DMS114 treated with DMSO at 0.1 percent for 48 hours (cell line): ENCODE data around the gene THSD8.

Experiments used
- DNase-seq: peaks from one replicate; lab custom pipeline; 2025; ENCODE audit not compliant: unreplicated experiment; lab: John Stamatoyannopoulos, UW

THSD8 gene

GRCh38 chr19:12779162-12779993 lies 22.5 kb upstream of the THSD8 start:
- no peak for DNase-seq

GRCh38 chr19:12782174-12782423 lies 19.8 kb upstream of the THSD8 start:
- DNase-seq = no peak

- no peak for DNase-seq
These were observed 19.2 kb upstream of the THSD8 start for GRCh38 chr19:12782424-12783290.

- no peak for DNase-seq
These were observed 18.5 kb upstream of the THSD8 start for GRCh38 chr19:12783291-12783848.

- DNase-seq = no peak
These were observed 17.9 kb upstream of the THSD8 start for GRCh38 chr19:12783849-12784393.

- no peak for DNase-seq
These were observed 17.4 kb upstream of the THSD8 start for GRCh38 chr19:12784394-12784870.

- DNase-seq = no peak
These were observed 16.9 kb upstream of the THSD8 start for GRCh38 chr19:12784871-12785430.

GRCh38 chr19:12785431-12786031 lies 16.3 kb upstream of the THSD8 start:
- no peak for DNase-seq

- DNase-seq = no peak
These were observed 15.6 kb upstream of the THSD8 start for GRCh38 chr19:12786141-12786870.

- no peak for DNase-seq
These were observed 14.9 kb upstream of the THSD8 start for GRCh38 chr19:12786952-12787351.

GRCh38 chr19:12787458-12787857 lies 14.4 kb upstream of the THSD8 start:
- no peak for DNase-seq

- DNase-seq = no peak
These were observed 13.7 kb upstream of the THSD8 start for GRCh38 chr19:12788042-12788681.

GRCh38 chr19:12788682-12789097 lies 13.2 kb upstream of the THSD8 start:
- DNase-seq = no peak

- DNase-seq = no peak
These were observed 12.6 kb upstream of the THSD8 start for GRCh38 chr19:12789098-12789903.

GRCh38 chr19:12789904-12790619 lies 11.8 kb upstream of the THSD8 start:
- peak; percentile 69 for DNase-seq

- DNase-seq = no peak
These were observed 11.1 kb upstream of the THSD8 start for GRCh38 chr19:12790628-12791344.

- DNase-seq = peak; percentile 63
These were observed 10.4 kb upstream of the THSD8 start, which contains the start of gene JUNB for GRCh38 chr19:12791345-12792050. Gene JUNB, plus strand, starts transcription at chr19:12791486. Its CDS starts 286 bp downstream, at chr19:12791772.
